WTC11 (cell line): ENCODE data around the gene ZBTB25.

ENCODE experiments used
- CBFB ChIP-seq: sonication (generic); formaldehyde crosslinking; IDR thresholded peaks from 2 replicates; pipeline ENCODE4 v1.8.1; 2022; ENCODE audit warnings: mild to moderate bottlenecking, low read depth, missing genetic modification reagents
- CREB1 ChIP-seq: sonication (generic); formaldehyde crosslinking; IDR thresholded peaks from 2 replicates; pipeline ENCODE4 v1.8.0; 2023; ENCODE audit warnings: mild to moderate bottlenecking, missing genetic modification reagents
- CREM ChIP-seq: sonication (generic); formaldehyde crosslinking; IDR thresholded peaks from 2 replicates; pipeline ENCODE4 v1.8.1; 2022; ENCODE audit warnings: mild to moderate bottlenecking, missing genetic modification reagents, moderate library complexity
- GRHL2 ChIP-seq: fragments of 250-450 bp; sonication (Bioruptor Pico); IDR thresholded peaks from 2 replicates; pipeline ENCODE4 v1.8.0; 2022; ENCODE audit warnings: mild to moderate bottlenecking, moderate library complexity; ENCODE audit not compliant: insufficient replicate concordance, severe bottlenecking
- NFATC4 ChIP-seq: fragments of 250-450 bp; sonication (Bioruptor Pico); IDR thresholded peaks from 2 replicates; pipeline ENCODE4 v1.9.0; 2021; ENCODE audit warnings: mild to moderate bottlenecking
- SMAD3 ChIP-seq: sonication (generic); formaldehyde crosslinking; IDR thresholded peaks from 2 replicates; pipeline ENCODE4 v1.8.0; 2022; ENCODE audit warnings: missing genetic modification reagents, mild to moderate bottlenecking, borderline replicate concordance
- ZNF416 ChIP-seq: fragments of 250-450 bp; sonication (Bioruptor Pico); IDR thresholded peaks from 2 replicates; pipeline ENCODE4 v1.9.0; 2021; ENCODE audit warnings: mild to moderate bottlenecking, inconsistent platforms
- ZNF423 ChIP-seq: fragments of 250-450 bp; sonication (Bioruptor Pico); IDR thresholded peaks from 2 replicates; pipeline ENCODE4 v2.1.2; 2022; ENCODE audit warnings: mild to moderate bottlenecking, moderate library complexity
- TF ChIP-seq, protein P1 (sequence below): fragments of 200-600 bp; IDR thresholded peaks from 2 replicates; pipeline ENCODE4 v1.8.0; 2022; ENCODE audit warnings: antibody characterized with exemption
- TF ChIP-seq, protein P2 (sequence below): sonication (generic); formaldehyde crosslinking; IDR thresholded peaks from 2 replicates; pipeline ENCODE4 v1.8.1; 2022; ENCODE audit warnings: mild to moderate bottlenecking, moderate library complexity, missing genetic modification reagents
- TF ChIP-seq, protein P3 (sequence below): sonication (generic); formaldehyde crosslinking; IDR thresholded peaks from 2 replicates; pipeline ENCODE4 v1.8.1; 2022; ENCODE audit warnings: low read depth, mild to moderate bottlenecking, moderate library complexity, missing genetic modification reagents, borderline replicate concordance

DNA sequence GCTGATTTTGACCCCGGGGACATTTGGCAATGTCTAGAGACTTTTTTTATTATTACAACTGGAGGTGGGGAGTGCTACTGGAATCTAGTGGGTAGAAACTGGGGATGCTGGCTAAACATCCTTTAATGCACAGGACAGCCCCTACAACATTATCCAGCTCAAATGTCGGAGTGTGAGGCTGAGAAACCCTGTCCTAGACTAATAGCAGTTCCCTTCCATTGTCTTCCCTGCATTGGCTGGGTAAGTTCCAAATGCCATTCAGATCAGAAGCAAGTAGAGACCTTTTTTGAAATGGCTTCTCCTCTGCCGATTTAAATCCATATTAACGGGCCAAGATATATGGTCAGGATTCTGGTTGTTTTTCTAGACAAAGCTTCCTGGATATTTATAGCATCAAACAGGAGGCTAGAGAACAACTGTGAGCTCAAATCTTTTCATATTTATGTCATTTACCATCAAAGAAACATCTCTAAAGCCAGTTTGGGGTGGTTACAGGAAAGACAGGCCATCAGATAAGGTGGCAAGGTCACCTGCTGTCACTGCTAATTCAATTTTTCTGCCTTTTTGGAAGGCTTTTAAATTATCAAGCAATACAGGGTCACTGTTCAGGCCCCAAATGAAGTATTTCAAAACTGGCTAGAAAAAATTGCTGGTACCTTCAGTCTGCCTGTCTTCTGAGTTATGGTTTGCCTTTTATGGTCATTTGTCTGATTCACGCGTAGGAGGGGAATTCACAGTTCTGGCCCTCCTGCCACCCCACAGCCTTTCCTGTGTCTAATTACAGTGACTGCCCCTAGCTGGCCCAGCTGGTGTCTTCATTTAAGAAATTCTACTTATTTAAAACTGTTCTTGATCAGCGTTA lies 58.4 kb downstream of the ZBTB25 start:
- TF ChIP-seq, protein P1, sequence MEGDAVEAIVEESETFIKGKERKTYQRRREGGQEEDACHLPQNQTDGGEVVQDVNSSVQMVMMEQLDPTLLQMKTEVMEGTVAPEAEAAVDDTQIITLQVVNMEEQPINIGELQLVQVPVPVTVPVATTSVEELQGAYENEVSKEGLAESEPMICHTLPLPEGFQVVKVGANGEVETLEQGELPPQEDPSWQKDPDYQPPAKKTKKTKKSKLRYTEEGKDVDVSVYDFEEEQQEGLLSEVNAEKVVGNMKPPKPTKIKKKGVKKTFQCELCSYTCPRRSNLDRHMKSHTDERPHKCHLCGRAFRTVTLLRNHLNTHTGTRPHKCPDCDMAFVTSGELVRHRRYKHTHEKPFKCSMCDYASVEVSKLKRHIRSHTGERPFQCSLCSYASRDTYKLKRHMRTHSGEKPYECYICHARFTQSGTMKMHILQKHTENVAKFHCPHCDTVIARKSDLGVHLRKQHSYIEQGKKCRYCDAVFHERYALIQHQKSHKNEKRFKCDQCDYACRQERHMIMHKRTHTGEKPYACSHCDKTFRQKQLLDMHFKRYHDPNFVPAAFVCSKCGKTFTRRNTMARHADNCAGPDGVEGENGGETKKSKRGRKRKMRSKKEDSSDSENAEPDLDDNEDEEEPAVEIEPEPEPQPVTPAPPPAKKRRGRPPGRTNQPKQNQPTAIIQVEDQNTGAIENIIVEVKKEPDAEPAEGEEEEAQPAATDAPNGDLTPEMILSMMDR: no peak
- no peak for TF ChIP-seq GRHL2 (CRISPR knock-in tag)
- TF ChIP-seq SMAD3 (CRISPR knock-in tag): no peak
- no peak for TF ChIP-seq CBFB (CRISPR knock-in tag)
- no peak for TF ChIP-seq CREB1 (CRISPR knock-in tag)
- TF ChIP-seq NFATC4 (CRISPR knock-in tag): no peak
- no peak for TF ChIP-seq CREM (CRISPR knock-in tag)
- TF ChIP-seq ZNF423: no peak
- no peak for TF ChIP-seq ZNF416 (CRISPR knock-in tag)
- TF ChIP-seq, protein P2, sequence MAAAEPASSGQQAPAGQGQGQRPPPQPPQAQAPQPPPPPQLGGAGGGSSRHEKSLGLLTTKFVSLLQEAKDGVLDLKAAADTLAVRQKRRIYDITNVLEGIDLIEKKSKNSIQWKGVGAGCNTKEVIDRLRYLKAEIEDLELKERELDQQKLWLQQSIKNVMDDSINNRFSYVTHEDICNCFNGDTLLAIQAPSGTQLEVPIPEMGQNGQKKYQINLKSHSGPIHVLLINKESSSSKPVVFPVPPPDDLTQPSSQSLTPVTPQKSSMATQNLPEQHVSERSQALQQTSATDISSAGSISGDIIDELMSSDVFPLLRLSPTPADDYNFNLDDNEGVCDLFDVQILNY (CRISPR knock-in tag): no peak
- TF ChIP-seq, protein P3, sequence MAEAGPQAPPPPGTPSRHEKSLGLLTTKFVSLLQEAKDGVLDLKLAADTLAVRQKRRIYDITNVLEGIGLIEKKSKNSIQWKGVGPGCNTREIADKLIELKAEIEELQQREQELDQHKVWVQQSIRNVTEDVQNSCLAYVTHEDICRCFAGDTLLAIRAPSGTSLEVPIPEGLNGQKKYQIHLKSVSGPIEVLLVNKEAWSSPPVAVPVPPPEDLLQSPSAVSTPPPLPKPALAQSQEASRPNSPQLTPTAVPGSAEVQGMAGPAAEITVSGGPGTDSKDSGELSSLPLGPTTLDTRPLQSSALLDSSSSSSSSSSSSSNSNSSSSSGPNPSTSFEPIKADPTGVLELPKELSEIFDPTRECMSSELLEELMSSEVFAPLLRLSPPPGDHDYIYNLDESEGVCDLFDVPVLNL: no peak
